Dermis blood vessel endothelial cell (primary cell): ENCODE results near the gene IRF2BP1. TPM values are rescaled to one million over a fixed set of nuclear protein-coding genes. Genes with fewer than 3 reads are reported as not detected.
"Not testable (repeated sequence)": the region's sequence is repeated elsewhere in the genome, so short reads cannot be mapped to it uniquely, and the experiment has no call there.

ENCODE experiments used
- DNase-seq: peaks from one replicate; pipeline ENCODE4 v3.0.0; 2010
- total RNA-seq: library from RNA; depleted of rRNA; stranded (reverse); fragments of >200 nt; gene quantifications from 2 replicates; pipeline ENCODE4 v1.2.3, GENCODE V29; 2014

The IRF2BP1 gene
- total RNA-seq, 1 donor from 2014 or later: 32.7 TPM

GRCh38 chr19:45901912-45902650, 16.1 kb upstream of the IRF2BP1 start, which contains the start of gene MYPOP:
TSS of gene MYPOP (minus strand) at chr19:45902613. CDS start at chr19:45901773, 840 bp downstream.
- peak; percentile 14 for DNase-seq

GRCh38 chr19:45901432-45901911, 15.5 kb upstream of the IRF2BP1 start:
- DNase-seq: peak; percentile 47

DNA sequence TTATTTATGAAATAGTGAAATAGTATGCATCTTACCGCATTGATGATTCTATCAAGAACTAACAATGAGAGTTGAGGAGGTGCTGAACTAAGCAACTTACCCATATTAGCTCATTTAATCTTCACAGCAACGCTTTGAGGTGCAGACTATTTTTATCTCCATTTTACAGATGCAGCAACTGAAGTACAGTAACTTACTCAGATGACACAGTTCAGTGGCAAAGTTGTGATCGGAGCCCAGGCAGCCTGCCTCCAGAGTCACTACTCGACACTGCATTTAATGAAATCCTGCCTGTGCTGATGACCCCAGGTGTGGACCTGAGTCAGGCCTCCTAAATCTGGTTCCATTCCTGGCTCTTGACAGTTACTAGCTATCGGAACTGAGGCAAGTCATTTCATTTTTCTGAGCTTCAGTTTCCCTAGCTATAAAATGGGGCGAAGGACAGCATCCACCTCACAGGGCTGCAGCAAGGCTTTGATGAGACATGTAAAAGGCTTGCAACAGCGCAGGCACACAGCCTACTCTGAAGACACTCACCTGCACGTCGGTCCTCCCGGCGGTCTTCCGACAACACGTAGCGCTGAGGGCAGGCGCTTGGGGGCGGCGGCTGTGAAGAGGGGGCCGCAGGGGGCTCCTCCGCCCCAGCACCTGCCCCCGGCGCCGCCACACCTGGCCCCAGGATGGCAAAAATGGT, 14.9 kb upstream of the IRF2BP1 start:
- no peak for DNase-seq

GRCh38 chr19:45899919-45900589, 14.1 kb upstream of the IRF2BP1 start:
- no peak for DNase-seq

DNA sequence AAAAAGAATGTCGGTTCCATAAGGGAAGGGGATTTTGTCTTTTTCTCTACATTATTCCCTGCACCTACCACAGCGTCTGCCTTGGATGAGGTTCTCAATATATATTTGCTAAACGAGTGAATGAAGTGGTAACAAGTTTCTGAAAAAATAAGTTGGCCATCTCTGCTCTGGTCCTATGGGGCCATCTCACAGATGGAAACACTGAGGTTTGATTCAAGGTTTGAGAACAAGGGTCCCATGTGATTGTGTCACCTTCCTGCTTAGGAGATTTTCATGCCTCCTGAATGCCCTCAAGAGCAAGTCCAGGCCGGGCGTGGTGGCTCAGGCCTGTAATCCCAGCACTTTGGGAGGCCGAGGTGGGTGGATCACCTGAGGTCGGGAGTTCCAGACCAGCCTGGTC, 13.3 kb upstream of the IRF2BP1 start:
- no peak for DNase-seq

- DNase-seq: no peak
These were observed 11.4 kb upstream of the IRF2BP1 start for GRCh38 chr19:45897261-45897812.

DNA sequence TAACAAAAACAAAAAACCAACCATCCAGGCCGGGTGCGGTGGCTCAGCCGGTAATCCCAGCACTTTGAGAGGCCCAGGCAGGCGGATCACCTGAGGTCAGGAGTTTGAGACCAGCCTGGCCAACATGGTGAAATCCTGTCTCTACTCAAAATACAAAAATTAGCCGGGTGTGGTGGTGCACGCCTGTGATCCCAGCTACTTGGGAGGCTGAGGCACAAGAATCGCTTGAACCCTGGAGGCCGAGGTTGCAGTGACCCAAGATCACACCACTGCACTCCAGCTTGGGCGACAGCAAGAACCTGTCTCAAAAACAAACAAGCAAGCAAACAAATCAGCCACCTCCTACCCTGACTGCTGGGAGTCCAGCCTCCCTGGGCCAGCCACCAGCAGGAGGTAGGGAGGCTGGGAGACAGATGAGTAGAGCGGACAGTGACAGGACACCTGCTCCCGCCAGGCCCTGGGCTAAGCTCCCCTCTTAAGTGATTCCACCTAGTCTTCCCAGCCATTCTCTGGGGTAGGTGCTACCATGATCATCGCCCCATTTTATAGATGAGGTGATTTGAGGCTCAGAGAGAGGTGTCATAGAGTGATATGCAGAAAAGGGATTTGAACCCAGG, 10.2 kb upstream of the IRF2BP1 start:
- not testable (repeated sequence) for DNase-seq

- DNase-seq: no peak
These were observed 9.6 kb upstream of the IRF2BP1 start for GRCh38 chr19:45895519-45895972.

- DNase-seq: no peak
These were observed 4.9 kb upstream of the IRF2BP1 start for GRCh38 chr19:45890877-45891276.

DNA sequence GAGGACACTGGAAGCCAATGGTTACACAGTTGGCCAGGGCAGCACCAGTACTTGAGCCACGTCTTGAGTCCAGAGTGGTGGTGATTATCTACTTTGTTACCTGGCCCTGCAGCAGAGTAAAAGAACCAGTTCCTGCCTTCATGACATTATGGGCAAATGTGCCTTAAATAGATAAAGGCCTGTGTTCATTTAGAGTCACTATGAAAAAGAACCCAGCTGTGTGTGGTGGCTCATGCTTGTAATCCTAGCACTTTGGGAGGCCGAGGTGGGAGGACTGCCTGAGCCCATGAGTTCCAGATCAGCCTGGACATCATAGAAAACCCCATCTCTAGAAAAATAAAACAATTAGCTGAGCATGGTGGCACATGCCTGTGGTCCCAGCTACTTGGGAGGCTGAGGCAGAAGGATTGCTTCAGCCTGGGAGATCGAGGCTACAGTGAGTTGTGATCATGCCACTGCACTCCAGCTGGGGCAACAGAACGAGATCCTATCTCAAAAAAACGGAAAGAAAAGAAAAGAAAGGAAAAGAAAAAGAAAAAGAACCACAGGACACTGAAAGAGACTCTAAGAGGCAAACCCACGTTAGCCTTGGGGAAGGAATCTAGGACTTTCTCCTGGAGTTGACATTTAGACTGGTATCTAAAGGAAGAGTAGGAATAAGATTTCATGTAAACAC, 3.4 kb upstream of the IRF2BP1 start:
- DNase-seq: no peak

GRCh38 chr19:45887200-45887710, 1.3 kb upstream of the IRF2BP1 start:
- no peak for DNase-seq

DNA sequence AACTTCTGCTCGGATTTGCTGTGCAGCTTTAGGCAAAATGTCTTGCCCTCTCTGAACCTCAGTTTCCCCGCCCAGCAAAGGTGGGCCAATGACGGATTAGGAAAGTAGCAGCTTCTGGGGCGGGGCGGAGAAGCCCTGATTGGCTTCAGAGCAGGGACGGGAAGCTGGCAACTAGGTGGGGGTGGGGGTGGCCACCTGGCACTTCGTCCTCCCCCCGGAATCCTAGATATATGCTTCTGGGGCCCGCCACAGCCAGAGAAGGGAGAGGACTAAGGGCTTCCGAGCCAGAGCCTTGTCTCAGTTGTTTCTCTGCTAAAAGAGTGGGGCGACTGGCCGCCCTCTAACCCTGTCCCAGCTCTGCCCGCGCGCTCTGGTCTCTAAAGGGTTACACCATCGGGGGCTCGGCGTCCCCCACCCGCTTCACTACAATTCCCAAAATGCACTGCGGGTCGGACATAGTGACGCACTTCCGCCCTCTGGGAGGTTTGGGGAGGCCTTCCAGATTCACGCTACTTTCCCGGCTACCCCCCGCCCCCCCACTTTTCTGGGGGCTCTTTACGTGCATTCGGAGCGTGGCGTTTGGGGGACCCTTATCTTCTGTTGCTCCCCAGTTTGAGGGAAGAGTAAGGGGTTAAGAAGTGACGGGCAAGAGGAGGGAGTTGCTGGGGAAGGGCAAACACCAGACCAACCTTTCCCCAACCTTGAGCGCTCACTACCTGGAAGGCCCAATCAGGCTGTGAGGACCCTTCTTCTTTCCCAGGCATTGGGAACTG, 672 bp upstream of the IRF2BP1 start:
- peak; percentile 95 for DNase-seq

- no peak for DNase-seq
These were observed 1.0 kb downstream of the IRF2BP1 start for GRCh38 chr19:45884682-45885555.

DNA sequence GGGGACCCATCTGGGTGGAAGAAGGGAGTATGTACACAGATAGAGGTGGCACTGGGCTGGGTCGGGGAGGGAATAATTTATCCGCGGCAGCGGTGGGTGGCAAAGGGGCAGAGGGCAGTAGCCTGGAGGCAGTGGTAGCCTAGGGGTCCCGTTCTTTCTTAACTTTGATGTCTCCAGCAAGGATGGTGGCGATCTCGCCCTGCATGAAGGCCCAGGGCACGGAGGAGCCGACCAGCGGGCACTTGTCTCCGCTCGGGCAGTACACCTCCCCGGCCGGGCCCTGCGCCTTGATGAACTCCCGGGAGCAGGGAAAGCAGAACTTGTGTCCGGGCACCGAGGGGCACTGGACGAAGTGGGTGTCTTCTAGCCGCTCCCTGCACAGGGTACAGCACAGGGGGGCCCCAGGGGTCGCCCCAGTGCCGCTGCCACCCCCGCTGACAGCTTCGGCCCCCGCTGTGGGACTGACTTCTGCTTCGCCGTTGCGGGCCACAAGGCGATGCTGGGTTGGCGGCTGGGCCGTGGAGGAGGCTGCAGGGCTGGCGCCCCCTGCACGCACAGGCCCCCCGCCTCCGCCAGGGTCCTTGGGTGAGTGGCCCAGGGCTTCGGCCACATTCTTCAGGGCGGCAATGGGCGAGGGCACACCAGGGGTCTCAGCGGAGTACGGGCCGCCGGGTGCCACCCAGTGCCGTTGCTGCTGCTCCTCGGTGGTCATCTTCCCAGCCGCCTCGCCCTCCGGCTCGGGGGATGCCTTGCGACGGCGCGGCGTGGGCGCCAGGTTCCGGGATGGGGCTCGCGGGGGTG, 1.9 kb downstream of the IRF2BP1 start:
- no peak for DNase-seq

- DNase-seq: no peak
These were observed 2.4 kb downstream of the IRF2BP1 start for GRCh38 chr19:45883586-45883880.

- DNase-seq: peak; percentile 95
These were observed 3.0 kb downstream of the IRF2BP1 start for GRCh38 chr19:45882652-45883585.

- no peak for DNase-seq
These were observed 3.9 kb downstream of the IRF2BP1 start for GRCh38 chr19:45881909-45882528.
